HG02884 (cell line): ENCODE data around the gene CARD19.
A peak's percentile ranks its signal among the peaks of the same experiment; 100 is the strongest.

Experiments
- ATAC-seq: cut with Tn5 transposase; IDR thresholded peaks from one replicate; pipeline ENCODE4 v1.9.1; 2021; ENCODE audit warnings: mild to moderate bottlenecking, moderate library complexity; ENCODE audit not compliant: unreplicated experiment

Gene CARD19

DNA sequence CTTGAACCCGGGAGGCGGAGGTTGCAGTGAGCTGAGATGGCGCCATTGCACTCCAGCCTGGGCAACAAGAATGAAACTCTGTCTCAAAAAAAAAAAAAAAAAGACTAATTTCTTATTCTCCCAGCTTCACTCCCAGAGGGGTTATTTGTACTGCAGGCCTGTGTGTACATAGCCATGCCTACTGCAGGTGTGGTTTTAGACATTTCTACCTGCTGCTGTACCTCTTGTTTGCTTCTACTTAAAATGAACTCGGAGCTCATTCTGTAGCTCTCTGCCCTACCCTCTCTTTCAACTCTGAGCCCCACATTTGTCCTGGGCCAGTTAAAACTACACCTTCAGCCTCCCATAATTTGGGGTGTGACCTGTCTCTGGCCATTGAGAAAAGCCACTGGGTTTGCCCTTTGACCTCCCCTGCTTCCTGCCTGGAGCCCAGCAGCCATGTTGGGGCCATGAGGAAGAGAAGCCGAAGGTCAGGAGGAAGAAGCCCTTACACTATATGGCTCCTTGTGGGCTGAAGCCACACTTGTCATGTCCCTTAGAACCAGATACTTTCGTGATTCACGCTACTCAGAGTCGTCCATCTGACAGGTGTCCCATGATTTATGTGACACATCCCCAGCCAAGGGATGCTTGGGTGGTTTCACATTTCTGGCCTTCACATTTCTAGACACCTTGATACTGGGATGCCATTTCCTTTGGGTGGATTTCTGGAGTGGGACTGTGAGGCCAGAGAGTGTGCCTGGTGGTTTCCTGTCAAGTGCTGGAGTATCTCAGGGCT lies 9.4 kb upstream of the CARD19 start:
- no peak for ATAC-seq

DNA sequence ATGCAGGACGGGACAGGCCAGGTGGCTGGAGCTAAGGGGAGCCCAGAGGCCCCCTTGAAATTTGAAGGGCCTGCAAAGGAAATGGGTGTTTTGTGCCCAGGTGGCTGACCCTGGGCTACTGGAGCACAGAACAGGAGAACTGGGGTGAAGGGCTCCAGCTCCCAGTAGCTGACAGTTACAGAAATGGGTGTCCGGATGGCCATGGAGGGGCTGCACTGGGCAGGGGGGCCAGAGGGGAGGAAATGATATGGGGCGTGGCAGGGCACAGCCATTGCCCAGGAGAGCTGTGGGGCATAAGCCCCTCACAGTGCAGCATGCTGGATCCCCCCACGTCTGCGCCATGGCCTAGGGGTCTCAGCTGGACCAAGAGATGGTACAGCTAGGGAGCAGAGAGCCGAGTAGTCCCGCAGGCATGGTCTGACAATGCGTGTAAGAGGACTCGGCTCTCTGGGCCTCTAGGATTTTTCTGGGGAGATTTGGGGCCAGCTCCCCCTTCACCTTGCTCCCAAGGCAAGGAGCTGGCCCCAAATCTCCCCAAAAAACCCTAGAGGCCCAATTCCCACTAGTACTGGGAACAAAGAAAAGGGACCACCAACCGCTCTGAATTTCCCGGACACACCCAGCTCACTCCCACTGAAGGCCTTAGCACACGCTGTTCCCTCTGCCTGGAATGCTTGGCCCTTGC lies 7.9 kb upstream of the CARD19 start:
- ATAC-seq, result no peak

DNA sequence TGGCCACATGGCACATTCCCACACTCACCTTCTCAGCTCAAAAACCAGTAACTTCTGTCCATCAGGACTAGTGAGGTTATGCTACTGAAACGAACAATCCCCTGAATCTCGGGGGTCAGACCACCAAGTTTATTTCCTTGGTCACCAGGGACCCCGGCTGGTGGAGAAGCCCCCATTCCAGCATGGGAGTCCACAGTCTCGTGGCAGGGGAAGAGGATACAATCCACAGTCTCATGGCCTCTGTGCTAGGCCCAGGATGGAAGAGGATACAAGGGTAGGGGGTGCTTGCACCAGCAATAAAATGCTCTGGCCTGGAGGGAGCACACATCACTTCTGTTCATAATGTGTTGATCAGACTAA lies 7.4 kb upstream of the CARD19 start:
- no peak for ATAC-seq

DNA sequence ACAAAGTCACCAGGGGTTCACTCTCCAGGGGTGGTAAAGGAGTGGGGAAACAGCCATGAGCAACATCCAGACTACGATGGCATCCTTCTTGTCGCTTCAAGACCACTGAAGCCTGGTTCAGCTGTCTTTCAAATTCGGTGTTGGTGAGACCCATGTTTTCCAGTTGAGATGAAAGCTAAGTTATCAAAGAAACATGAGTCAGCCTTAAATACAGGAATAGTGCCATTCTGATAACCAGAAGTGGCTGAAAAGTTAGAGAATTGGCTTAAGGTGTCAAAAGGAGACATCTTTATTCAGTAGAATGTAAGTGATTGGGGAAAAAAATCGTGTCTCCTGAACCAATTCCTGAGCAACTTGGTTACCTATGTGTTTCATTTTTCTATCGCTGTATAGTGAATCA lies 7.0 kb upstream of the CARD19 start:
- no peak for ATAC-seq

DNA sequence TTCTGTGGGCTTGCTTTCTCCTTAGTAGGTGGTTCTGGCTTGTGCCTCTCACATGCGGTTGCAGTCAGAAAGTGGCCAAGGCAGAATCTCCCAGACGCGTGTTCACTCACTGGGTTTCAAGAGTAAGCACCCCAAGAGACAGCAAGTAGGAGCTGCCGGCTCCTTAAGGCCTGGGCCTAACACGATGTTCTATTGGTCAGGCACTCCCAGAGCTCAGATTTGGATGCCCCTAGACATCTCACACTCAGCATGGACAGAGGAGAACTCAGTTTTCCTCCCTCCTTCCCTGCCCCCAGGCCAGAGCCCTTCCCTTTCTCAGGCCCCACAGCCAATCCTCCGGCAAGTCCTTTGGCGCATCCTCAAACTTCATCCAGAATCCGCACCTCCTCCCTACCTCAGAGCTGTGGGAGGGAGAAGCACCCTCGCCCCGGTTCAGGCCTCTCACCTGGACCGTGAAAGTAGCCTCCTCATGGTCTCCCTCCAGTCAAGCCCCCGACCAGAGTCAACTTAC lies 6.5 kb upstream of the CARD19 start:
- no peak for ATAC-seq

DNA sequence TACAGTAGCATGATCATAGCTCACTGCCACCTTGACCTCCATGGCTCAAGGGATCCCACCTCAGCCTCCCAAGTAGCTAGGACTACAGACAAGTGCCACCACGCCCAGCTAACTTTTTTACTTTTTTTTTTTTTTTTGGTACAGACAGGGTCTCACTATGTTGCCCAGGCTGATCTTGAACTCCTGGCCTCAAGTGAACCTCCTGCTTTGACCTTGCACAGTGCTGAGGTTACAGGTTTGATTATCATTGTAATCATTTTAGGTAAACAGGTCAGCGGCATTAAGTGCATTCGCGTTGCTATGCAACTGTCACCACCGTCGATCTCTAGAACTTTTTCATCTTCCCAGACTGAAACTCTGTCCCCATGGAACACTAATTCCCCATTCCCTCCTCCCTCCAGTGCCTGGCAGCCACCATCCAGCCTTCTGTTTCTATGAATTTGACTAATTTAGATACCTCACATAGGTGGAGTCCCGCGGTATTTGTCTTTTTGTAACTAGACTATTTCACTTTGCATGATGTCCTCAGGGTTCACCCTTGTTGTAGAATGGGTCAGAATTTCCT lies 5.8 kb upstream of the CARD19 start:
- no peak for ATAC-seq

DNA sequence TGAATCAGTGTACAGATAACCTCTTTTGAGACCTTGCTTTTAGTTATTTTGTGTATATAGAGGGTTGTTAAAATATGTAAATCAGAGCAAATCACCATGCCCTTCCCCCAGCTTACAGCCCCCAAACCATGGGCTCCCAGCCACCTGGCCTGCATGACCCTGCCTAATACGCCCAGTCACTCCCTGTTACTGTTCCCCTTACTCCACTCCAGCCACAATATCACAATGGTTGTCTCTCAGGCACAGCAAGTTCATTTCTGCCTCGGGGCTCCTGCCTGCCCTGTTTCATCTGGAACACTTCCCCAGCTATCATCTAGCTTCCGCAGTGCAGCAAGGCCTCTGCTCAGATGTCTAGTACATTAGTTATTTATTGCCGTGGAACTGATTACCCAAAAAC lies 5.0 kb upstream of the CARD19 start:
- no peak for ATAC-seq

DNA sequence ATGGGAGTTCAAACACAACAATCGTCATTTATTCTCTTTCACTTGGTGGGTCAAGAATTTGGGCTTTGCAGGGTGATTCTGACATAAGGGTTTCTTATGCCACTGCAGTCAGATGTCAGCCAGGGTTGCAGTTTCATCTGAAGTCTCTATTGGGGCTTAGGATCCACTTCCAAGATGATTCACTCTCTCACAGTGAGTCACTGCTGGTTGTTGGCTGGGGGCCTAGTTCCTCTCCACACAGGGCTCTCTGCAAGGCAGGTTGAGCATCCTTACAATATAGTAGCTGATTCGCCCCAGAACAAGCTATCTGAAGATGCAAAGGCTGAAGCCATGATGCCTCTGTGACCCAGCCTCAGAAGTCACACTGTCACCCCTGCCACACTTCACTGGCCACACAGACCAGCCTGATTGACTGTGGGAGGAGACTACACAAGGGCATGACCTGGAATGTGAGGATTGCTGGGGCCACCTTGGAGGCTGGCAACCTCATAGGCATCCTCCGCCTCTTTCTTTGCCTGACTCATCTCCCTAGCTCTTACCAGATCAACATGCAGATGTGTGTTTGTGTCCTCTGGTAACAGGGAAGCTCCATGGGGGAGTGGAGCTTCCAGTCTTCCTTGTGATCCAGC lies 4.5 kb upstream of the CARD19 start:
- no peak for ATAC-seq

DNA sequence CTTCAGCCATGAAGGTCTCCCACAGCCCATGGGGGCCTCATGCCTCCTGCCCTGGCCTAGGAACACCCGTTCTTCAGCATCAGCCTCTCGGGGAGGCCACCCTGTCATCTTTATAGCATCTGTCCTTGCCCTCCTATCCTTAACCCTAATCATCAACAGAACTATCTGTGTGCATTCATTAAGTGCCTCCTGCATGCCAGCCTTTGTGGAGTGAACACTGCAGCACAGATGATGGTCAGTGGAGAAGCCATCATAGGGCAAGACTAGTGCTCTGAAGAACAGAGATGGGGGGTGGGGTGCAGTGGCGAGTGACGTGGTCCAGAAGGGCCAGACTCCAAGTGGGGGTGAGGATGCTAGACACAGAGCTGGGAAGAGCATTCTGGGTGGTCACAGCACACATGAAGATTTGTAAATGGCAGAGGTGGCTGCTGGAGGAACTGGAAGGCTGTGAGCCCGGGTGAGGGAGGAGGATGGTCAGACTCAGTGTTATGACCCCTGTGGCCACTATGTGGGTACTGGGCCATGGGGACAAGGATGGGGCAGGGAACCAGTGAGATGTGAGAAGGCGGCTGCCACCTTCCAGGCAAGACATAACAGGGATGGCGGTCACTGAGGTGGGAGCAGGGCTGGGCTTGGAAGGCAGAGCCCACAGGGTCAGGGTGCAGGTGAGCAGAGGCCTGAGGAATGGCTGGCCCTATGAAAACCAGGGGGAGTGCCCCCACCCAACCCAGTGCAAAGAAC lies 3.6 kb upstream of the CARD19 start:
- ATAC-seq, result no peak

DNA sequence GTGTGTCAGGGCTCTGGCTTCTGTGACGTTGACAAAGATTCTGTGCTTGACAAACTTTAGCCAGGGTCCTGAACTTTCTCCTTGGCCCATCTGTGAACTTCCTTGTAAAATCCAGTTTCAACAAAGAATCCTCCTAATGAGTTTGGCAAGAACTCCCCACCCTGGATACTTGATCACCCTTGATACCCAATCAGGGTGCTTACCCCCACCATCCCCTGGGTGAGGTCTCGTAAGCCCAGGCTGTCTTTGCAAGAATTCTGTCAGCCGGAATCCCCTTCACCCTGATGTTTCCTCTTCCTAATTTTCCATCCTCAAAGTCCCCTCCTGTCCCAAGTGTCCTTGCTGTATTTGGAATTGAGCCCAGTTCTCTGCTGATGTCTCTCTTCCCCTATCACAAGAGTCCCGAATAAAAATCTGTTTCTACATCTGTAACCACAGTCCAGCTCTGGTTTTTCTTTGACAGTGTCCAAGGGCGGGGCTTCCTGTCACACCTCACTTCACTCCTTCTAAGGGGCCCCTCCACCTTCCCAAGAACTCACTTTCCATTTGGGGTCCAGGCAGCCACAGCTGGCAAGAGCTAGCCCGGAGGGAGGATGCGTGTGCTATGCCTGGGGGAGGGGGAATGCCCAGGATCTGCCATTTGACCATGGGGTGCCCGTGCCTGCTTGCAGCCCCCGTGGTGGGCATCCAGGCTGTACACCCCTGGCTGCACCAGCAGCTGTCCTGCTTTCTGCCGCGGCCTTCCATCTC lies 2.7 kb upstream of the CARD19 start:
- ATAC-seq, result no peak

DNA sequence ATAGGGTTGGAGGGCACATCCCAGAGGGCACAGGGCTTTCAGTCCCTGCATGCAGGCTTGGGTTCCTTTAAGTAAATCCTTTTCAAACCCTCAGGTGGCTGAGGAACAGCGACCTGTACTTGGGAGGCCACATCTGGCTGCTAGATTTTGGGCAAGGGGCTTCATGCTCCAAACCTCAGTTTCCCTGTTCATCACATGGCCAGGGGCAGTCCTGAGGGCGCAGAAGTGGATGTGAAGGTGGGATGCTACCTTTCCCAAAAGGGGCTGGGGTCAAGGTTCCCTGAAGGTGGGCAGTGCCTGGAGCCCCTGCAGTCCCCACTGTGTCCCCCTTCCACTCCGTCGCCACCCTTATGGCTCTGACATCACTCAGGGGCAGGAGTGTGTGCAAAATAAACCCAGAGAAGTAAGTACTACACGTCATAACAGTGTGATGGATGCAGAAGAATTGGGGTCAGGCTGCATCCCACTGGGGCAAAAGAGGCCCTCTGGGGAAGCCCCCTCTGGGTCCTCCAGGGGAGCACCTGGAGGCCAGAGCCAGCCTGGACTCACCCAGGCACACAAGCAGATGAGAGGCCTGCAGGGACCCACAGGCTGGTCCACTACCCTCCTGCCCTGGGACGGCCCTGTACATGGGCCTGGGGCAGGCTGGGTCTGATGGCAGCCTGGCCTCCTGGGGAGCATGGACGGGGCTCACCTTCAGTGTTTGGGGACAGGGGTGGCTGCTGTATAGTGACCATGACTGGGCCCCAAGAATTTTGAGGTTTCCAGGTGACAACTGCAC lies 1.9 kb upstream of the CARD19 start:
- ATAC-seq, result no peak

DNA sequence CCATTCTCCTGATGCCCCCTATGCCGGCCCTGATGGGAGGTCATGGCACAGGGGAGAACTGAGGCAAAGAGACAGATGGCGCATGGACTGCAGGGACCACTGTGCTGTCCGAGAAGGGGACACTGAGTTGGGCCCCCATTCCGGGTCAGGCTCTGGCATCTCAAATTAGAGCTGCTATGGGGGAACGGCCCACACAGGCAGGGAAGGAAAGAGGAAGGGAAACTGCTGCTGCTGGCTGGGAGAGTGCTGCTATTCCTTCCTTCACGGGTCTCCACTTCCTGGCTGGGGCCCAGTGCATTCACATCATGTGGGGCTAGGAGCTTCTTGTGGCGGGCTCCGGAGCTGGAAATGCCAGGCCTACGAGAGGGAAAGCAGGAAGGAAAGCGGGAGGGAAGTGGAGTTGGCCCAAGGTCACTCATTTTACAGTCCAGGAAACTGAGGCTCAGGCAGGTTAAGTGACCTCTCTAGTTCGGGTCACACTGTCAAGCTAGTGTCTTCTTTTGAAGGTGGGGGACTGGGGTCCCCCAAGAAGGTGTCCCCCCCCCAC lies 1.3 kb upstream of the CARD19 start:
- no peak for ATAC-seq

DNA sequence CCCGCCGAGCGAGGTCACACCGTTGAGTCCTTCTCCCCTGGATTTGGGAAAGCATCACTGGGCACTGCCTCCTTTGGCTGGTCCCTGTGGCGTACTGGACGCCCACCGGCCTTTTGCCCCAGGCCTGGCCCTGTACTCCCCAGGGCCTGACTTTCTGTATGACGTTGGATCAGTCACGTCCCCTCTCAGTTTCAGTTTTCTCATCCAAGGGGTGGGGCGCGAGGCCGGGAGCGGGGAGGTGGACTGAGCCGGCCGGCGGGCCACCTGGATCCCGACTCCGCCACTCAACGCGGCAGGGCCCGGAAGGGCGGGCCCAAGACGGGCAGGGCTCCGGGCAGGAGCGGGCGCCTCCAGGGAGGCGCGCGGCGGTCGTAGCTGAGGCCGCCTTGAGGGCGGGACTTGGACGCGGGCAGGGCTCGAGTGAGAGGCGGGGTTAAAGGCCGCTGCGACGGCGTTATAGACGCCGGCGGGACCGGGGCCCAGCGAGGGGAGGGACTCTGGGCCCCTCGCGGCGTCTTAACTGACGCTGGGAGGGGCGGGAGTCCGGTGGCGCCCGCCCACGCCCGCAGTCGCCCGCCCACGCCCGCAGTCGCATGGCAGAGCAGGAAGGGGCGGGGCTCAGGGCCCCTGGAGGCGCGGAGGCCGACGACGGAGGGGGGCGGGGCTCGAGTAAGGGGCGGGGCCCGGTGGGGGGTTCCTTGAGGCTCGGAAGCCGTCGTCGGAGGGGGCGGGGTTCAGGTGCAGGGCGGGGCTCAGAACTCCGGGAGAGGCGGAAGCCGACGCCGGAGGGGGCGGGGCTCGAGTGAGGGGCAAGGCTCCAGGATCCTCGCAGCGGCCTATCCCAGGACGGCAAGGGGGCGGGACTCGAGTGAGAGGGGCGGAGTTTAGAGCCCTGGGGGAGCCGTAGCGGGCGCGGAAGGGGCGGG lies 549 bp upstream of the CARD19 start:
- ATAC-seq, result peak; percentile 59

DNA sequence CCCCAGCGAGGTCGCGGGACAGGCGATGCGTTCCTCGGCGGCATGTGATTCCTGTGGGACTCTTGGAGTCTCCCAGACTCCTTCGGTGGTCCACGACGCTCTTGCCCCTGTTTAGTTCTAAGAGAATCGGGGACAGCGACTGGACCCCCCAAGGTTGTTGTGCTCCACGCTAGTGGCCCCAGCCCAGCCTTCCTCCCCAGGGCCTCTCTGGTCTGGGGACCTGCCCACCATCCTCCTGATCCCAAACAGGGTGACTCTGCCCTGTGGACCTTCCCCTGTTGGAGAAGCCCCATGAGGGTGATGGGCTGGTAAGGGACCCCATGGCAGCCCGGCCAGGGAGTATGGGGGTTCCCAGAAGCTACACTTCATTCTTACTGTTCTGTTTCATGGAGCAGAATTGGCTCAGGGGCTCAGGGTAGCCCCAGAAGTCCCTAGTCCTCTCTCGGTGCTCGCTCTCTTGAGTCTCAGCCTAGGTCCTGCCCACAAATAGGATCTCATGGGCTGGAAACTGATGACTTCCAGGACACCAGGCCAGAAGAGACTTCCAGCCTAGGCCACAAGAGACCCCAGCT lies 880 bp downstream of the CARD19 start:
- ATAC-seq, result no peak

DNA sequence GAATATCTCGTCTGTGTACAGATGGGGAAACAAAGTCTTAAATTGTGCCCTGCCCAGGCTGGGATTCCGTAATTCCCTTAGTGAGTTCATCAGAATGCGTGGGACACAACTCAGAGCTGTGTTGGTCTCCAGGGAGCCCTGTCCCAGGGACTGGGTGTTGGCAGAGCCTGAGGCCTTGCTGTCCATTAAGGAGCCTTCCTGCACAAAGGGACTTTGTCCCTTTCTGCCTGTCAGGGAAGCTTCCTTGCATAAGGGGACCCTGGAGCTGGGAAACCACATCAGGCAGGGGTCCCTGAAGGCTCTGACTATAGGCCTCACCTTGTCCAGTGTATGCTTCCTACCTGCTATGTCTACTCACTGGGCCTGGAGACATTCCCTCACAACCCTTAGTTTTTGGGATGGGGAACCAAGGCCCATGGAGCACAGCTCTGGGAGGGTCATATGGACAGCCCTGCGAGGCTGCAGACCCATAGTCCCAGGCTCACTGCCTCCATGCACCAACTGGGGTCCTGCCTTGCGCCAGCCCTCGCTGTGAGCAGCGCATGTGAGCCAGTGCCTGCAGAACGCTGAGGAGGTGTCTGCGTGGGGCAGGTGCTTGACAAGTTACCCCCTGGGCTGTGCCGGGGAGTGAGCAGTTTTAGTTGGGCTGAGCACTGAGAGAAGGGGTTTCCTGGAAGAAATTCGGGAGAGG lies 1.6 kb downstream of the CARD19 start:
- no peak for ATAC-seq

DNA sequence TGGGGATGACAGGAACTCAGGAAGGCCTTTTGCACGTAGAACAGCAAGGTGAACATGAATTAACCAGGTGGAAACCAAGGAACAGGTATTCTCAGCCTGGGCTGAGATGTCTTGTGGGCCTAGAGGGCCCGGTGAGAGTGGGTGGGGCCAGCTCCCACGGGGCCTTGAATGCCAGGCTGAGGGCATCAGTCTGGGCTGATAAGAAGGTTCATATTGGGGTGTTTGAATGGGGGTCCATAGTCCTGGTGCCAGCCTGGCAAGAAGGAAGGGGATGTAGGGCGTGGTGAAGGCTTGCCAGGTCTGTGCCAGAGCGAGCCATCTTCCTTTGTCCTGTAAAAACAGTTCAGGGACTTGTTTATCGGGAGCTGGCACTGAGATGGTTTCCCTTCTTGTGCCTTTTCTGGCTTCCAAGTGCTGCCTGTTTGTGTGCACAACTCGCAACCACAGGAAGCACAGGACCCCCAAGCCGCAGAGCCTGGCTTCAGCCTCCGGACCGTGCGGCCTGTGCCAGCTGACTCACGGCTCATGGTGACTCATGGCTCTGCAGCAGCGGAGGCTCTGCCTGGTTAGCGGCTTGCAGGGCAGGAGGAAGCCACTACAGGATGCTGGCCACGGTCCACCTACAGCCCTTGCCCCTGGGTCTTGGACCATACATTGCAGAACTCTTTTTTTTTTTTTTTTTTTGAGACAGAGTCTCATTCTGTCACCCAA lies 2.4 kb downstream of the CARD19 start:
- no peak for ATAC-seq
